ENCODE data around the gene PPM1M.

- TF ChIP-seq RAD21 (IDR thresholded peaks at IDR 0.05; ENCODE audit: low read depth): no peak
- TF ChIP-seq MAX (IDR thresholded peaks at IDR 0.05): no peak
- no peak for TF ChIP-seq EGR1 (IDR thresholded peaks at IDR 0.05)
- no peak for TF ChIP-seq YY1 (IDR thresholded peaks at IDR 0.05; ENCODE audit: low read depth)
- TF ChIP-seq REST (IDR thresholded peaks at IDR 0.05; ENCODE audit: low read depth): no peak
- TF ChIP-seq USF1 (IDR thresholded peaks at IDR 0.05): no peak
- TF ChIP-seq TAF1 (IDR thresholded peaks at IDR 0.05; ENCODE audit: low read depth): no peak
Measured at GRCh38 chr3:52223449-52224408, 21.8 kb upstream of the PPM1M start.

All from Ishikawa (cell line).